WTC11 (cell line): Measurements from ENCODE around the gene ACOX2. TPM values are rescaled to one million over a fixed set of nuclear protein-coding genes. Genes with fewer than 3 reads are reported as not detected.

Experiments
- ATAC-seq: fragments of 200-7000 bp; cut with Tn5 transposase; 2 replicates; pipeline ENCODE4 v1.10.0; 2021; ENCODE audit warnings: mild to moderate bottlenecking, moderate library complexity
- CTCF ChIA-PET: fragments of 300-600 bp; sonication (Branson Sonifier 250); formaldehyde crosslinking; loops from one replicate; lab custom pipeline; 2021; ENCODE audit warnings: antibody characterized with exemption; lab: Charles Lee
- POLR2A ChIA-PET: fragments of 350-600 bp; sonication (Branson Sonifier 250); formaldehyde crosslinking; loops from one replicate; lab custom pipeline; 2021; ENCODE audit warnings: antibody characterized with exemption; lab: Charles Lee
- DNase-seq: peaks from one replicate; pipeline ENCODE4 v3.0.0; 2021; ENCODE audit warnings: low spot score
- H3K27ac Mint-ChIP-seq: 2 replicates; pipeline ENCODE4 v1.8.0; 2021; ENCODE audit warnings: mixed read lengths
- H3K27me3 Mint-ChIP-seq: 2 replicates; pipeline ENCODE4 v1.8.0; 2021; ENCODE audit warnings: low read depth, mild to moderate bottlenecking, moderate library complexity, mixed read lengths
- H3K36me3 Mint-ChIP-seq: 2 replicates; pipeline ENCODE4 v1.8.0; 2021; ENCODE audit warnings: mixed read lengths
- H3K4me1 Mint-ChIP-seq: 2 replicates; pipeline ENCODE4 v1.8.0; 2022; ENCODE audit warnings: mixed read lengths
- H3K4me3 Mint-ChIP-seq: 2 replicates; pipeline ENCODE4 v1.8.0; 2021; ENCODE audit warnings: mild to moderate bottlenecking, moderate library complexity, mixed read lengths
- H3K9me3 Mint-ChIP-seq: 2 replicates; pipeline ENCODE4 v1.8.0; 2021; ENCODE audit warnings: mixed read lengths
- AR ChIP-seq: fragments of 250-450 bp; sonication (Bioruptor Pico); IDR thresholded peaks from 2 replicates; pipeline ENCODE4 v1.9.0; 2021; ENCODE audit warnings: mild to moderate bottlenecking
- CREM ChIP-seq: sonication (generic); formaldehyde crosslinking; IDR thresholded peaks from 2 replicates; pipeline ENCODE4 v1.8.1; 2022; ENCODE audit warnings: mild to moderate bottlenecking, missing genetic modification reagents, moderate library complexity
- EMX1 ChIP-seq: fragments of 250-450 bp; sonication (Bioruptor Pico); IDR thresholded peaks from 2 replicates; pipeline ENCODE4 v1.8.0; 2021; ENCODE audit warnings: mild to moderate bottlenecking
- ETV6 ChIP-seq: sonication (generic); formaldehyde crosslinking; IDR thresholded peaks from 2 replicates; pipeline ENCODE4 v1.8.1; 2022; ENCODE audit warnings: mild to moderate bottlenecking, missing genetic modification reagents
- GTF2I ChIP-seq: fragments of 250-450 bp; sonication (Bioruptor Pico); conservative IDR thresholded peaks from 2 replicates; pipeline ENCODE4 v1.4.0; 2021; ENCODE audit warnings: mild to moderate bottlenecking
- HMGXB4 ChIP-seq: sonication (generic); formaldehyde crosslinking; IDR thresholded peaks from 2 replicates; pipeline ENCODE4 v1.8.1; 2023; ENCODE audit warnings: mild to moderate bottlenecking, moderate library complexity, missing genetic modification reagents
- IRF2 ChIP-seq: sonication (generic); formaldehyde crosslinking; IDR thresholded peaks from 2 replicates; pipeline ENCODE4 v1.8.0; 2022; ENCODE audit warnings: low read depth, missing genetic modification reagents, borderline replicate concordance
- JUN ChIP-seq: sonication (generic); formaldehyde crosslinking; IDR thresholded peaks from 2 replicates; pipeline ENCODE4 v1.8.0; 2023; ENCODE audit warnings: mild to moderate bottlenecking, missing genetic modification reagents
- NR3C1 ChIP-seq: sonication (generic); formaldehyde crosslinking; conservative IDR thresholded peaks from 2 replicates; pipeline ENCODE4 v1.8.1; 2023; ENCODE audit warnings: low read depth, mild to moderate bottlenecking, missing genetic modification reagents
- RELA ChIP-seq: sonication (generic); formaldehyde crosslinking; IDR thresholded peaks from 2 replicates; pipeline ENCODE4 v1.8.1; 2022; ENCODE audit warnings: missing genetic modification reagents, mild to moderate bottlenecking, borderline replicate concordance
- SMAD3 ChIP-seq: sonication (generic); formaldehyde crosslinking; IDR thresholded peaks from 2 replicates; pipeline ENCODE4 v1.8.0; 2022; ENCODE audit warnings: missing genetic modification reagents, mild to moderate bottlenecking, borderline replicate concordance
- TCF7 ChIP-seq: sonication (generic); formaldehyde crosslinking; IDR thresholded peaks from 2 replicates; pipeline ENCODE4 v1.8.0; 2022; ENCODE audit warnings: mild to moderate bottlenecking, low read depth, missing genetic modification reagents, moderate library complexity
- USF2 ChIP-seq: sonication (generic); formaldehyde crosslinking; IDR thresholded peaks from 2 replicates; pipeline ENCODE4 v1.8.1; 2023; ENCODE audit warnings: mild to moderate bottlenecking, missing genetic modification reagents, moderate library complexity
- ZNF219 ChIP-seq: sonication (generic); formaldehyde crosslinking; IDR thresholded peaks from 2 replicates; pipeline ENCODE4 v1.8.0; 2023; ENCODE audit warnings: missing genetic modification reagents, mild to moderate bottlenecking, borderline replicate concordance
- ZNF396 ChIP-seq: fragments of 250-450 bp; sonication (Bioruptor Pico); IDR thresholded peaks from 2 replicates; pipeline ENCODE4 v1.8.0; 2021; ENCODE audit warnings: mild to moderate bottlenecking, moderate library complexity, borderline replicate concordance
- total RNA-seq: library from RNA; stranded (reverse); gene quantifications from 3 replicates; pipeline ENCODE4 v1.2.3, GENCODE V29; 2021
- TF ChIP-seq, protein P1 (sequence below): fragments of 250-450 bp; sonication (Bioruptor Pico); conservative IDR thresholded peaks from 2 replicates; pipeline ENCODE4 v1.9.0; 2021; ENCODE audit warnings: mild to moderate bottlenecking
- TF ChIP-seq, protein P2 (sequence below): sonication (generic); formaldehyde crosslinking; IDR thresholded peaks from 2 replicates; pipeline ENCODE4 v1.8.1; 2023; ENCODE audit warnings: mild to moderate bottlenecking, missing genetic modification reagents
- TF ChIP-seq, protein P3 (sequence below): sonication (generic); formaldehyde crosslinking; IDR thresholded peaks from 2 replicates; pipeline ENCODE4 v1.8.0; 2022; ENCODE audit warnings: mild to moderate bottlenecking, missing genetic modification reagents
- TF ChIP-seq, protein P4 (sequence below): sonication (generic); formaldehyde crosslinking; IDR thresholded peaks from 2 replicates; pipeline ENCODE4 v1.8.1; 2023; ENCODE audit warnings: mild to moderate bottlenecking, missing genetic modification reagents, moderate library complexity
- TF ChIP-seq, protein P5 (sequence below): fragments of 250-450 bp; sonication (Bioruptor Pico); IDR thresholded peaks from 2 replicates; pipeline ENCODE4 v1.9.0; 2021; ENCODE audit warnings: moderate library complexity, mild to moderate bottlenecking, inconsistent platforms, borderline replicate concordance
- TF ChIP-seq, protein P6 (sequence below): fragments of 250-450 bp; sonication (Bioruptor Pico); IDR thresholded peaks from 2 replicates; pipeline ENCODE4 v1.8.0; 2021; ENCODE audit warnings: mild to moderate bottlenecking

ACOX2 gene
- total RNA-seq, 1 experiment from 2014 or later, result 1.1 TPM

GRCh38 chr3:58491506-58492402 lies 45.2 kb downstream of the ACOX2 start, which contains the start of gene KCTD6:
TSS of gene KCTD6 (plus strand) at chr3:58492096. CDS start at chr3:58498756, 6,660 bp downstream.
- peak; percentile 97 for ATAC-seq
- no peaks in the 10 kb centered on the region for H3K9me3 Mint-ChIP-seq
- peak within 1 kb of the TSS; percentile 89 for H3K4me3 Mint-ChIP-seq
- DNase-seq, result peak; percentile 97
- POLR2A ChIA-PET, result interaction anchor here (1.0 to 1.2 kb wide), 3 partner anchors 12 to 185 kb away, joined by 3 to 4 read pairs (median 3); partner anchors contain the start of genes HTD2 and RPP14
- H3K4me1 Mint-ChIP-seq, result peaks cover 63% of the 10 kb centered on the region
- CTCF ChIA-PET, result interaction anchor here (0.6 to 3.3 kb wide), 34 partner anchors 8 to 1195 kb away, joined by 3 to 24 read pairs (median 4); partner anchors contain the start of genes HTD2 and RPP14
- no peaks in the 10 kb centered on the region for H3K36me3 Mint-ChIP-seq
- peak within 1 kb of the TSS; percentile 86 for H3K27ac Mint-ChIP-seq
- H3K27me3 Mint-ChIP-seq, result peaks cover 12% of the 10 kb centered on the region
- TF ChIP-seq, protein P1, sequence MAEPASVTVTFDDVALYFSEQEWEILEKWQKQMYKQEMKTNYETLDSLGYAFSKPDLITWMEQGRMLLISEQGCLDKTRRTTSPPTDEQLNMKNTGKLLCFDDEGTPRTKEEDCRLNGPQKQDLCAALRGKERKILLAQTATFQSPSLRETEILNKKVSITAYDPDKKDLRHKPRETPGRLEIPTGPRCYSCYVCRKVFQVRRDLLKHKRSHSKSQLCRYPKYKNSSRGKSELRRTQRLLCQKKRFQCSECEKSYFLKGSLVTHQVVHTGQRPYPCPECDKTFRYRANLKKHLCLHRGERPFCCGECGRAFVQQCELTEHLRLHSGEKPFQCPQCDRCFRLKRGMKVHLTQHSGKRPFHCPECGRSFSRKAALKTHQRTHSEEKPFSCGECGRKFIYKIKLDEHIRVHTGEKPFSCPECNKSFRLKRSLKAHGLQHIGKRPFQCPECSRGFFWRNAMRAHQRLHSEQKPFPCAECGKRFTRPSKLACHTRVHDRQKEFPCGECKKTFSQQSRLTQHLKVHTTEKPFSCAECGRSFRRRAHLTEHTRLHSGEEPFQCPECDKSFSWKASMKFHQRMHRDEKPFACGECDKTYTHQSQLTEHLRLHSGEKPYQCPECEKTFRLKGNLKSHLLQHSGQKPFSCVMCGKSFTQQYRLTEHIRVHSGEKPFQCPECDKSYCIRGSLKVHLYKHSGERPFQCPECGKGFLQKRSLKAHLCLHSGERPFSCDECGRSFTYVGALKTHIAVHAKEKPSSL (CRISPR knock-in tag), result no peak
- TF ChIP-seq JUN, result no peak
- TF ChIP-seq ETV6 (CRISPR knock-in tag), result no peak
- no peak for TF ChIP-seq AR (CRISPR knock-in tag)
- TF ChIP-seq SMAD3 (CRISPR knock-in tag), result no peak
- TF ChIP-seq, protein P2, sequence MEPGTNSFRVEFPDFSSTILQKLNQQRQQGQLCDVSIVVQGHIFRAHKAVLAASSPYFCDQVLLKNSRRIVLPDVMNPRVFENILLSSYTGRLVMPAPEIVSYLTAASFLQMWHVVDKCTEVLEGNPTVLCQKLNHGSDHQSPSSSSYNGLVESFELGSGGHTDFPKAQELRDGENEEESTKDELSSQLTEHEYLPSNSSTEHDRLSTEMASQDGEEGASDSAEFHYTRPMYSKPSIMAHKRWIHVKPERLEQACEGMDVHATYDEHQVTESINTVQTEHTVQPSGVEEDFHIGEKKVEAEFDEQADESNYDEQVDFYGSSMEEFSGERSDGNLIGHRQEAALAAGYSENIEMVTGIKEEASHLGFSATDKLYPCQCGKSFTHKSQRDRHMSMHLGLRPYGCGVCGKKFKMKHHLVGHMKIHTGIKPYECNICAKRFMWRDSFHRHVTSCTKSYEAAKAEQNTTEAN (CRISPR knock-in tag), result no peak
- TF ChIP-seq USF2 (CRISPR knock-in tag), result no peak
- TF ChIP-seq, protein P3, sequence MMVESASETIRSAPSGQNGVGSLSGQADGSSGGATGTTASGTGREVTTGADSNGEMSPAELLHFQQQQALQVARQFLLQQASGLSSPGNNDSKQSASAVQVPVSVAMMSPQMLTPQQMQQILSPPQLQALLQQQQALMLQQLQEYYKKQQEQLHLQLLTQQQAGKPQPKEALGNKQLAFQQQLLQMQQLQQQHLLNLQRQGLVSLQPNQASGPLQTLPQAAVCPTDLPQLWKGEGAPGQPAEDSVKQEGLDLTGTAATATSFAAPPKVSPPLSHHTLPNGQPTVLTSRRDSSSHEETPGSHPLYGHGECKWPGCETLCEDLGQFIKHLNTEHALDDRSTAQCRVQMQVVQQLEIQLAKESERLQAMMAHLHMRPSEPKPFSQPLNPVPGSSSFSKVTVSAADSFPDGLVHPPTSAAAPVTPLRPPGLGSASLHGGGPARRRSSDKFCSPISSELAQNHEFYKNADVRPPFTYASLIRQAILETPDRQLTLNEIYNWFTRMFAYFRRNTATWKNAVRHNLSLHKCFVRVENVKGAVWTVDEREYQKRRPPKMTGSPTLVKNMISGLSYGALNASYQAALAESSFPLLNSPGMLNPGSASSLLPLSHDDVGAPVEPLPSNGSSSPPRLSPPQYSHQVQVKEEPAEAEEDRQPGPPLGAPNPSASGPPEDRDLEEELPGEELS (CRISPR knock-in tag), result no peak
- TF ChIP-seq CREM (CRISPR knock-in tag), result 0 out of 2 replicates have a peak, but pooled peaks have one; percentile 61
- peak; percentile 83 for TF ChIP-seq HMGXB4
- no peak for TF ChIP-seq EMX1 (CRISPR knock-in tag)
- no peak for TF ChIP-seq TCF7 (CRISPR knock-in tag)
- TF ChIP-seq, protein P4, sequence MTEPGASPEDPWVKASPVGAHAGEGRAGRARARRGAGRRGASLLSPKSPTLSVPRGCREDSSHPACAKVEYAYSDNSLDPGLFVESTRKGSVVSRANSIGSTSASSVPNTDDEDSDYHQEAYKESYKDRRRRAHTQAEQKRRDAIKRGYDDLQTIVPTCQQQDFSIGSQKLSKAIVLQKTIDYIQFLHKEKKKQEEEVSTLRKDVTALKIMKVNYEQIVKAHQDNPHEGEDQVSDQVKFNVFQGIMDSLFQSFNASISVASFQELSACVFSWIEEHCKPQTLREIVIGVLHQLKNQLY (CRISPR knock-in tag), result no peak
- no peak for TF ChIP-seq ZNF396 (CRISPR knock-in tag)
- TF ChIP-seq GTF2I (CRISPR knock-in tag), result no peak
- TF ChIP-seq, protein P5, sequence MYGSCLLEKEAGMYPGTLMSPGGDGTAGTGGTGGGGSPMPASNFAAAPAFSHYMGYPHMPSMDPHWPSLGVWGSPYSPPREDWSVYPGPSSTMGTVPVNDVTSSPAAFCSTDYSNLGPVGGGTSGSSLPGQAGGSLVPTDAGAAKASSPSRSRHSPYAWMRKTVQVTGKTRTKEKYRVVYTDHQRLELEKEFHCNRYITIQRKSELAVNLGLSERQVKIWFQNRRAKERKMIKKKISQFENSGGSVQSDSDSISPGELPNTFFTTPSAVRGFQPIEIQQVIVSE, result no peak
- TF ChIP-seq RELA, result no peak
- TF ChIP-seq, protein P6, sequence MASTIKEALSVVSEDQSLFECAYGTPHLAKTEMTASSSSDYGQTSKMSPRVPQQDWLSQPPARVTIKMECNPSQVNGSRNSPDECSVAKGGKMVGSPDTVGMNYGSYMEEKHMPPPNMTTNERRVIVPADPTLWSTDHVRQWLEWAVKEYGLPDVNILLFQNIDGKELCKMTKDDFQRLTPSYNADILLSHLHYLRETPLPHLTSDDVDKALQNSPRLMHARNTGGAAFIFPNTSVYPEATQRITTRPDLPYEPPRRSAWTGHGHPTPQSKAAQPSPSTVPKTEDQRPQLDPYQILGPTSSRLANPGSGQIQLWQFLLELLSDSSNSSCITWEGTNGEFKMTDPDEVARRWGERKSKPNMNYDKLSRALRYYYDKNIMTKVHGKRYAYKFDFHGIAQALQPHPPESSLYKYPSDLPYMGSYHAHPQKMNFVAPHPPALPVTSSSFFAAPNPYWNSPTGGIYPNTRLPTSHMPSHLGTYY (CRISPR knock-in tag), result no peak
- TF ChIP-seq NR3C1, result no peak
- TF ChIP-seq IRF2, result no peak
- no peak for TF ChIP-seq ZNF219
